ENCODE results near the gene PRAMEF13.
"Not testable (repeated sequence)": the region's sequence is repeated elsewhere in the genome, so short reads cannot be mapped to it uniquely, and the experiment has no call there.

Gene PRAMEF13

GRCh38 chr1:13155909-13156308, 45.3 kb downstream of the PRAMEF13 start, which contains the start of gene PRAMEF26:
PRAMEF26 (minus strand) TSS chr1:13156009; CDS start chr1:13153095, 2,914 bp downstream.
- DNase-seq, result not testable (repeated sequence)

Measured in NCI-H446 (cell line).